GM19035 (cell line): ENCODE results near the gene HELT.
"Not testable (repeated sequence)": the region's sequence is repeated elsewhere in the genome, so short reads cannot be mapped to it uniquely, and the experiment has no call there.

Source experiments
- ATAC-seq: cut with Tn5 transposase; IDR thresholded peaks from one replicate; pipeline ENCODE4 v1.9.1; 2021; ENCODE audit not compliant: unreplicated experiment

The HELT gene

GRCh38 chr4:185035284-185035683, 17.0 kb downstream of the HELT start:
- ATAC-seq, result no peak

- ATAC-seq, result no peak
These were observed 17.7 kb downstream of the HELT start for GRCh38 chr4:185036019-185036418.

- ATAC-seq, result no peak
These were observed 18.6 kb downstream of the HELT start for GRCh38 chr4:185036842-185037241.

- ATAC-seq, result no peak
These were observed 21.4 kb downstream of the HELT start for GRCh38 chr4:185039508-185040273.

GRCh38 chr4:185040523-185040922, 22.2 kb downstream of the HELT start:
- no peak for ATAC-seq

GRCh38 chr4:185050286-185050685, 32.0 kb downstream of the HELT start:
- ATAC-seq, result not testable (repeated sequence)

GRCh38 chr4:185051283-185051682, 33.0 kb downstream of the HELT start:
- not testable (repeated sequence) for ATAC-seq

- no peak for ATAC-seq
These were observed 35.5 kb downstream of the HELT start for GRCh38 chr4:185053746-185054145.

- ATAC-seq, result no peak
These were observed 36.0 kb downstream of the HELT start for GRCh38 chr4:185054272-185054671.

- no peak for ATAC-seq
These were observed 36.6 kb downstream of the HELT start for GRCh38 chr4:185054886-185055285.

GRCh38 chr4:185061610-185062009, 43.3 kb downstream of the HELT start:
- ATAC-seq, result no peak

GRCh38 chr4:185062606-185063005, 44.3 kb downstream of the HELT start:
- no peak for ATAC-seq

- ATAC-seq, result no peak
These were observed 47.9 kb downstream of the HELT start for GRCh38 chr4:185066179-185066578.

- ATAC-seq, result no peak
These were observed 50.5 kb downstream of the HELT start for GRCh38 chr4:185068837-185069236.
